Measurements from ENCODE around the gene ADARB1.

Gene ADARB1

GRCh38 chr21:45049714-45050344 is 24.6 kb upstream of the ADARB1 start:
- Histone ChIP-seq H3K4me2 (no peak overlapping the region), H3K27ac (no peak overlapping the region), H3K9ac (no peak overlapping the region), H4K20me1 (no peaks in the 10 kb centered on the region), H3K36me3 (0 out of 22 replicates have a peak, but pooled peaks cover 0 to 2% (median 0%) of the 10 kb centered on the region in 11 experiments), H3K27me3 (peaks cover 0 to 6% (median 0%) of the 10 kb centered on the region in 11 experiments; a peak in 1 of 22 replicates), H3K9me3 (replicated peaks in 1 of 11) (peaks cover 29 to 36% (median 32%) of the 10 kb centered on the region in 11 experiments), H3K4me1 (peaks cover 0 to 18% (median 12%) of the 10 kb centered on the region in 10 experiments; a peak in 19 of 20 replicates), H3K4me3 (no peak overlapping the region)
- no peak for TF ChIP-seq Cebpa-rat (IDR thresholded peaks at IDR 0.05)

GRCh38 chr21:45050345-45050796 is 24.0 kb upstream of the ADARB1 start:
- H3K4me2 ChIP-seq, result no peak overlapping the region

GRCh38 chr21:45050797-45051489 is 23.4 kb upstream of the ADARB1 start:
- no peak for TF ChIP-seq Cebpa-rat (IDR thresholded peaks at IDR 0.05)
- no peak overlapping the region for H3K4me2 ChIP-seq

More at GRCh38 chr21:45050345-45050796, 24.0 kb upstream of the ADARB1 start:
- Histone ChIP-seq H3K9me3 (replicated peaks in 1 of 11) (peaks cover 24 to 31% (median 27%) of the 10 kb centered on the region in 11 experiments), H4K20me1 (no peaks in the 10 kb centered on the region), H3K9ac (no peak overlapping the region), H3K27ac (no peak overlapping the region), H3K36me3 (0 out of 22 replicates have a peak, but pooled peaks cover 0 to 2% (median 0%) of the 10 kb centered on the region in 11 experiments), H3K4me1 (peaks cover 4 to 23% (median 17%) of the 10 kb centered on the region in 10 experiments; a peak in 19 of 20 replicates), H3K27me3 (peaks cover 0 to 6% (median 0%) of the 10 kb centered on the region in 11 experiments; a peak in 1 of 22 replicates), H3K4me3 (no peak overlapping the region)
- TF ChIP-seq Cebpa-rat (IDR thresholded peaks at IDR 0.05), result no peak

GRCh38 chr21:45051580-45052434 is 22.6 kb upstream of the ADARB1 start:
- Histone ChIP-seq H3K4me2 (peak overlapping the region in 2 of 11 experiments; percentile 14 to 15; a peak in 2 of 22 replicates), H3K36me3 (no peaks in the 10 kb centered on the region), H3K4me3 (no peak overlapping the region), H4K20me1 (no peaks in the 10 kb centered on the region), H3K9me3 (replicated peaks in 1 of 11) (peaks cover 10 to 16% (median 12%) of the 10 kb centered on the region in 11 experiments), H3K27ac (no peak overlapping the region), H3K4me1 (peaks cover 15 to 37% (median 32%) of the 10 kb centered on the region in 10 experiments; a peak in 19 of 20 replicates), H3K27me3 (peaks cover 0 to 17% (median 0%) of the 10 kb centered on the region in 11 experiments; a peak in 4 of 22 replicates), H3K9ac (no peak overlapping the region)
- no peak for TF ChIP-seq Cebpa-rat (IDR thresholded peaks at IDR 0.05)

More at GRCh38 chr21:45050797-45051489, 23.4 kb upstream of the ADARB1 start:
- H3K9me3 ChIP-seq (replicated peaks in 1 of 11), result peaks cover 19 to 25% (median 21%) of the 10 kb centered on the region in 11 experiments
- H3K36me3 ChIP-seq, result 0 out of 22 replicates have a peak, but pooled peaks cover 0 to under 1% (median 0%) of the 10 kb centered on the region in 11 experiments
- H3K4me1 ChIP-seq, result peaks cover 8 to 29% (median 23%) of the 10 kb centered on the region in 10 experiments; a peak in 19 of 20 replicates
- H3K27me3 ChIP-seq, result peaks cover 0 to 8% (median 0%) of the 10 kb centered on the region in 11 experiments; a peak in 4 of 22 replicates
- no peaks in the 10 kb centered on the region for H4K20me1 ChIP-seq
- H3K9ac ChIP-seq, result no peak overlapping the region
- H3K27ac ChIP-seq, result no peak overlapping the region
- H3K4me3 ChIP-seq, result no peak overlapping the region

GRCh38 chr21:45052960-45053359 is 21.4 kb upstream of the ADARB1 start:
- no peak overlapping the region for H3K9ac ChIP-seq
- no peak overlapping the region for H3K27ac ChIP-seq
- no peak overlapping the region for H3K4me2 ChIP-seq
- H3K27me3 ChIP-seq, result peaks cover 0 to 22% (median 0%) of the 10 kb centered on the region in 11 experiments; a peak in 4 of 22 replicates
- peaks cover 15 to 41% (median 37%) of the 10 kb centered on the region in 10 experiments; a peak in 19 of 20 replicates for H3K4me1 ChIP-seq
- no peaks in the 10 kb centered on the region for H3K36me3 ChIP-seq
- TF ChIP-seq Cebpa-rat (IDR thresholded peaks at IDR 0.05), result no peak
- H4K20me1 ChIP-seq, result no peaks in the 10 kb centered on the region
- no peak overlapping the region for H3K4me3 ChIP-seq
- H3K9me3 ChIP-seq (replicated peaks in 1 of 11), result peaks cover 0 to 5% (median under 1%) of the 10 kb centered on the region in 11 experiments; a peak in 13 of 22 replicates

- H3K9me3 ChIP-seq (replicated peaks in 1 of 11), result no peaks in the 10 kb centered on the region
- no peak overlapping the region for H3K4me2 ChIP-seq
- no peak for TF ChIP-seq Cebpa-rat (IDR thresholded peaks at IDR 0.05)
- peaks cover 15 to 42% (median 34%) of the 10 kb centered on the region in 10 experiments; a peak in 19 of 20 replicates for H3K4me1 ChIP-seq
- H3K27me3 ChIP-seq, result peaks cover 0 to 22% (median 0%) of the 10 kb centered on the region in 11 experiments; a peak in 4 of 22 replicates
- H3K27ac ChIP-seq, result no peak overlapping the region
- H3K36me3 ChIP-seq, result no peaks in the 10 kb centered on the region
- no peak overlapping the region for H3K9ac ChIP-seq
- no peak overlapping the region for H3K4me3 ChIP-seq
- H4K20me1 ChIP-seq, result no peaks in the 10 kb centered on the region
Observed at GRCh38 chr21:45053561-45054226, 20.7 kb upstream of the ADARB1 start.

- no peak for TF ChIP-seq Cebpa-rat (IDR thresholded peaks at IDR 0.05)
- H3K36me3 ChIP-seq, result no peaks in the 10 kb centered on the region
- H3K4me3 ChIP-seq, result no peak overlapping the region
- no peaks in the 10 kb centered on the region for H4K20me1 ChIP-seq
- no peak overlapping the region for H3K27ac ChIP-seq
- no peak overlapping the region for H3K9ac ChIP-seq
- peaks cover 0 to 22% (median 0%) of the 10 kb centered on the region in 11 experiments; a peak in 4 of 22 replicates for H3K27me3 ChIP-seq
- peak overlapping the region in 9 of 11 experiments; percentile 68 to 86 (median 78); a peak in 18 of 22 replicates for H3K4me2 ChIP-seq
- H3K9me3 ChIP-seq (replicated peaks in 1 of 11), result no peaks in the 10 kb centered on the region
- H3K4me1 ChIP-seq, result peaks cover 15 to 42% (median 34%) of the 10 kb centered on the region in 10 experiments; a peak in 19 of 20 replicates
Observed at GRCh38 chr21:45054227-45054926, 20.0 kb upstream of the ADARB1 start.

Measured in BLaER1 treated with 17β-estradiol and CSF1 and Interleukin-3, amounts not matched to agents 10 nM and 100 nM (cell line).